Suppressor macrophage treated with lipopolysaccharide for 4 hours (primary cell): ENCODE data around the gene GGTLC2.
"Not testable (repeated sequence)": the region's sequence is repeated elsewhere in the genome, so short reads cannot be mapped to it uniquely, and the experiment has no call there.

Source experiments
- DNase-seq: peaks from one replicate; pipeline ENCODE4 v3.0.0-alpha.2; 2020

Gene GGTLC2

GRCh38 chr22:22644314-22644713, at the start of gene GGTLC2:
TSS of gene GGTLC2 (plus strand) at chr22:22644614. CDS start at chr22:22646346, 1,732 bp downstream.
- DNase-seq, result not testable (repeated sequence)

- no peak for DNase-seq
Measured at GRCh38 chr22:22595001-22595835, 49.2 kb upstream of the GGTLC2 start.

GRCh38 chr22:22598144-22598543, 46.3 kb upstream of the GGTLC2 start:
- no peak for DNase-seq

- DNase-seq, result no peak
Measured at GRCh38 chr22:22599248-22599647, 45.2 kb upstream of the GGTLC2 start.

GRCh38 chr22:22600531-22601261, 43.7 kb upstream of the GGTLC2 start:
- no peak for DNase-seq

GRCh38 chr22:22603470-22603947, 40.9 kb upstream of the GGTLC2 start:
- DNase-seq, result no peak

GRCh38 chr22:22604326-22605073, 39.9 kb upstream of the GGTLC2 start:
- no peak for DNase-seq

GRCh38 chr22:22605074-22605404, 39.4 kb upstream of the GGTLC2 start:
- DNase-seq, result peak; percentile 32

GRCh38 chr22:22608022-22608421, 36.4 kb upstream of the GGTLC2 start:
- DNase-seq, result not testable (repeated sequence)

GRCh38 chr22:22609291-22609690, 35.1 kb upstream of the GGTLC2 start:
- no peak for DNase-seq

GRCh38 chr22:22612516-22612915, 31.9 kb upstream of the GGTLC2 start:
- no peak for DNase-seq

GRCh38 chr22:22614065-22614464, 30.3 kb upstream of the GGTLC2 start:
- no peak for DNase-seq

- no peak for DNase-seq
Measured at GRCh38 chr22:22616636-22617035, 27.8 kb upstream of the GGTLC2 start.

GRCh38 chr22:22618448-22618847, 26.0 kb upstream of the GGTLC2 start:
- no peak for DNase-seq

- DNase-seq, result no peak
Measured at GRCh38 chr22:22618923-22619322, 25.5 kb upstream of the GGTLC2 start.

GRCh38 chr22:22619765-22620414, 24.5 kb upstream of the GGTLC2 start:
- DNase-seq, result no peak

GRCh38 chr22:22628546-22629495, 15.6 kb upstream of the GGTLC2 start:
- not testable (repeated sequence) for DNase-seq

- DNase-seq, result not testable (repeated sequence)
Measured at GRCh38 chr22:22631223-22631652, 13.2 kb upstream of the GGTLC2 start.

- not testable (repeated sequence) for DNase-seq
Measured at GRCh38 chr22:22632226-22632625, 12.2 kb upstream of the GGTLC2 start.

GRCh38 chr22:22633533-22633932, 10.9 kb upstream of the GGTLC2 start:
- not testable (repeated sequence) for DNase-seq

GRCh38 chr22:22636260-22636659, 8.2 kb upstream of the GGTLC2 start:
- not testable (repeated sequence) for DNase-seq
